H1 (cell line): ENCODE measurements around the gene PTCRA. TPM values are rescaled to one million over a fixed set of nuclear protein-coding genes. Genes with fewer than 3 reads are reported as not detected.

ENCODE experiments used
- CTCF ChIA-PET: fragments of 300-600 bp; sonication (Branson Sonifier 250); formaldehyde crosslinking; loops from one replicate; lab custom pipeline; 2021; ENCODE audit not compliant: partially characterized antibody; lab: Charles Lee
- POLR2A ChIA-PET: fragments of 300-600 bp; sonication (Branson Sonifier 250); formaldehyde crosslinking; loops from one replicate; lab custom pipeline; 2021; ENCODE audit warnings: inconsistent platforms; ENCODE audit not compliant: partially characterized antibody; lab: Charles Lee
- DNase-seq, 2 experiments: peaks; one replicate each; pipeline versions ENCODE4 v3.0.0 to v3.0.0-alpha.2; 2010 to 2022; ENCODE audit warnings: low spot score in 2 of 2, low read depth in 1 of 2, mixed read lengths in 1 of 2
- FAIRE-seq: peaks from 2 replicates; lab custom pipeline; 2011; peaks lifted over from hg19 to GRCh38; lab: Jason Lieb, UNC
- H2AFZ ChIP-seq: 2 replicates; pipeline ENCODE4 v1.8.1; 2012; ENCODE audit warnings: low read length, inconsistent platforms
- H2AK5ac ChIP-seq: 2 replicates; pipeline ENCODE4 v1.6.1; 2013; ENCODE audit warnings: low read depth, low read length
- H2BK120ac ChIP-seq: replicated peaks from 2 replicates; pipeline ENCODE3; 2013; ENCODE audit warnings: low read depth, low read length, inconsistent platforms
- H2BK12ac ChIP-seq: 2 replicates; pipeline ENCODE4 v1.6.1; 2013; ENCODE audit warnings: low read depth, low read length
- H2BK15ac ChIP-seq: 2 replicates; pipeline ENCODE4 v1.6.1; 2013; ENCODE audit warnings: low read length
- H2BK20ac ChIP-seq: 2 replicates; pipeline ENCODE4 v1.6.1; 2013; ENCODE audit warnings: low read length
- H2BK5ac ChIP-seq: 2 replicates; pipeline ENCODE4 v1.6.1; 2013; ENCODE audit warnings: low read depth, low read length
- H3K14ac ChIP-seq: 2 replicates; pipeline ENCODE4 v1.6.1; 2013; ENCODE audit warnings: inconsistent platforms; ENCODE audit not compliant: insufficient read length
- H3K18ac ChIP-seq: 2 replicates; pipeline ENCODE4 v1.6.1; 2013; ENCODE audit warnings: low read length; ENCODE audit errors: extremely low read depth
- H3K23ac ChIP-seq: 2 replicates; pipeline ENCODE4 v1.6.1; 2013; ENCODE audit warnings: inconsistent platforms; ENCODE audit not compliant: insufficient read length
- H3K23me2 ChIP-seq: 2 replicates; pipeline ENCODE4 v1.6.1; 2013; ENCODE audit warnings: low read depth, low read length
- H3K27ac ChIP-seq: 2 replicates; pipeline ENCODE4 v1.6.1; 2011; ENCODE audit warnings: low read depth, low read length, inconsistent platforms
- H3K27me3 ChIP-seq, 4 experiments: replicated peaks in 1 of 4; 1 replicate in 1 of 4; 2 replicates in 3 of 4; pipeline versions ENCODE4 v1.6.1 to v1.8.1; 2011 to 2013; ENCODE audit warnings: low read length in 3 of 4, mild to moderate bottlenecking in 3 of 4, inconsistent platforms in 2 of 4, mixed read lengths in 2 of 4, moderate library complexity in 1 of 4; ENCODE audit not compliant: control insufficient read depth in 3 of 4, insufficient read depth in 3 of 4; ENCODE audit errors: extremely low read depth in 1 of 4
- H3K36me3 ChIP-seq, 4 experiments: 2 replicates each; pipeline versions ENCODE4 v1.6.1 to v1.8.1; 2011 to 2013; ENCODE audit warnings: mild to moderate bottlenecking in 4 of 4, low read length in 3 of 4, moderate library complexity in 2 of 4, control low read depth in 1 of 4, inconsistent platforms in 1 of 4; ENCODE audit not compliant: insufficient read depth in 4 of 4, control insufficient read depth in 2 of 4
- H3K4ac ChIP-seq: replicated peaks from 2 replicates; pipeline ENCODE3; 2013; ENCODE audit warnings: low read length, low read depth, mixed read lengths, inconsistent platforms; ENCODE audit not compliant: insufficient read length
- H3K4me1 ChIP-seq, 4 experiments: replicated peaks in 1 of 4; 1 replicate in 1 of 4; 2 replicates in 3 of 4; pipeline versions ENCODE4 v1.6.1 to v1.8.1; 2011 to 2013; ENCODE audit warnings: low read length in 3 of 4, inconsistent platforms in 2 of 4, mixed read lengths in 1 of 4; ENCODE audit not compliant: insufficient read depth in 4 of 4, control insufficient read depth in 3 of 4
- H3K4me2 ChIP-seq, 2 experiments: 2 replicates each; pipeline versions ENCODE4 v1.6.1 to v1.8.1; 2011 to 2013; ENCODE audit warnings: low read depth in 2 of 2, low read length in 2 of 2, control low read depth in 1 of 2, inconsistent platforms in 1 of 2, mild to moderate bottlenecking in 1 of 2; ENCODE audit not compliant: insufficient read depth in 1 of 2
- H3K4me3 ChIP-seq, 4 experiments: fragments of 200-600, 300-600 bp in 1 of 4; sonication (generic), shearing (Covaris generic), sonication (Bioruptor Twin) in 1 of 4; 2 replicates each; pipeline versions ENCODE4 v1.5.1 to v1.8.1; 2011 to 2016; ENCODE audit warnings: low read length in 4 of 4, low read depth in 3 of 4, control low read depth in 2 of 4, inconsistent platforms in 2 of 4, mild to moderate bottlenecking in 2 of 4, mixed read lengths in 1 of 4, moderate library complexity in 1 of 4; ENCODE audit not compliant: insufficient read depth in 2 of 4; ENCODE audit errors: extremely low read depth in 1 of 4
- H3K56ac ChIP-seq: replicated peaks from 2 replicates; pipeline ENCODE3; 2013; ENCODE audit warnings: low read depth, mild to moderate bottlenecking, mixed read lengths, low read length, inconsistent platforms; ENCODE audit not compliant: insufficient read length
- H3K79me1 ChIP-seq: 2 replicates; pipeline ENCODE4 v1.6.1; 2013; ENCODE audit warnings: low read depth, low read length, control low read depth
- H3K79me2 ChIP-seq, 2 experiments: 2 replicates each; pipeline versions ENCODE4 v1.6.1 to v1.8.1; 2012 to 2013; ENCODE audit warnings: low read length in 2 of 2, mild to moderate bottlenecking in 2 of 2, inconsistent platforms in 1 of 2; ENCODE audit not compliant: insufficient read depth in 2 of 2, control insufficient read depth in 1 of 2
- H3K9ac ChIP-seq, 4 experiments: replicated peaks in 1 of 4; 1 replicate in 1 of 4; 2 replicates in 3 of 4; pipeline versions ENCODE4 v1.6.1 to v1.8.1; 2011 to 2013; ENCODE audit warnings: low read depth in 3 of 4, low read length in 3 of 4, control low read depth in 2 of 4, mild to moderate bottlenecking in 2 of 4, moderate library complexity in 2 of 4, inconsistent platforms in 1 of 4; ENCODE audit errors: extremely low read depth in 1 of 4
- H3K9me3 ChIP-seq, 2 experiments: 2 replicates each; pipeline versions ENCODE4 v1.6.1 to v1.8.1; 2012 to 2013; ENCODE audit warnings: mild to moderate bottlenecking in 2 of 2, moderate library complexity in 2 of 2, control low read depth in 1 of 2, inconsistent platforms in 1 of 2, low read depth in 1 of 2, low read length in 1 of 2, mixed read lengths in 1 of 2; ENCODE audit not compliant: insufficient read depth in 2 of 2
- H4K20me1 ChIP-seq, 2 experiments: replicated peaks in 1 of 2; 2 replicates each; pipeline versions ENCODE3 to v1.8.1; 2011 to 2013; ENCODE audit warnings: inconsistent platforms in 2 of 2, low read length in 2 of 2, mild to moderate bottlenecking in 1 of 2; ENCODE audit not compliant: insufficient read depth in 2 of 2, control insufficient read depth in 1 of 2
- H4K5ac ChIP-seq: 2 replicates; pipeline ENCODE4 v1.6.1; 2013; ENCODE audit warnings: low read length, low read depth, mixed read lengths, inconsistent platforms; ENCODE audit not compliant: insufficient read length
- H4K8ac ChIP-seq: 2 replicates; pipeline ENCODE4 v1.8.0; 2013; ENCODE audit warnings: mild to moderate bottlenecking, moderate library complexity, low read length, inconsistent platforms; ENCODE audit not compliant: insufficient read depth; ENCODE audit errors: extremely low read depth
- H4K91ac ChIP-seq: replicated peaks from 2 replicates; pipeline ENCODE3; 2013; ENCODE audit warnings: low read length, mixed read lengths, inconsistent platforms; ENCODE audit not compliant: insufficient read length
- BACH1 ChIP-seq: IDR thresholded peaks from 2 replicates; pipeline ENCODE4 v1.6.1; 2012; ENCODE audit warnings: low read length, improper control_type of control experiment
- JUND ChIP-seq: IDR thresholded peaks from 2 replicates; pipeline ENCODE4 v1.6.1; 2011; ENCODE audit warnings: mild to moderate bottlenecking, improper control_type of control experiment, low read length
- POLR2A ChIP-seq, 2 experiments: IDR thresholded peaks; 1 replicate in 1 of 2; 2 replicates in 1 of 2; pipeline ENCODE4 v1.6.1; 2011; ENCODE audit warnings: low read depth in 2 of 2, low read length in 2 of 2, mild to moderate bottlenecking in 2 of 2; ENCODE audit errors: control extremely low read depth in 1 of 2
- SIN3A ChIP-seq, 2 experiments: IDR thresholded peaks in 1 of 2; conservative IDR thresholded peaks in 1 of 2; 2 replicates each; pipeline ENCODE4 v1.6.1; 2011 to 2012; ENCODE audit warnings: low read length in 2 of 2, improper control_type of control experiment in 1 of 2, low read depth in 1 of 2, mild to moderate bottlenecking in 1 of 2
- SP2 ChIP-seq: IDR thresholded peaks from 2 replicates; pipeline ENCODE4 v1.6.1; 2012; ENCODE audit warnings: mild to moderate bottlenecking, low read length, inconsistent platforms
- YY1 ChIP-seq: IDR thresholded peaks from 2 replicates; pipeline ENCODE4 v1.6.1; 2011; ENCODE audit warnings: low read depth, mild to moderate bottlenecking, low read length
- WGBS, 2 experiments: shearing (Covaris generic) in 1 of 2; methylation state at CpG; one replicate each; pipeline versions ENCODE4 v1.1.6 to v1.1.7; 2013 to 2015; ENCODE audit warnings: low lambda C conversion rate in 2 of 2, mixed read lengths in 2 of 2, inconsistent platforms in 1 of 2, low coverage in 1 of 2, missing lambda C conversion rate in 1 of 2; ENCODE audit not compliant: insufficient replicate concordance in 2 of 2, insufficient coverage in 1 of 2, insufficient read length in 1 of 2; ENCODE audit errors: extremely low coverage in 1 of 2, missing lambda C conversion rate in 1 of 2; 5-methylcytosine and 5-hydroxymethylcytosine counted together
- polyA plus RNA-seq, 7 experiments: library from polyadenylated mRNA; depleted of rRNA in 3 of 7; stranded (reverse) in 5 of 7; unstranded in 2 of 7; fragments of >200 nt in 5 of 7; fragments of 200-250 nt in 2 of 7; gene quantifications; 1 replicate in 5 of 7; 2 replicates in 1 of 7; 4 replicates in 1 of 7; pipeline versions ENCODE4 v1.2.1 to v1.2.3, GENCODE V29; 2011 to 2013; ENCODE audit warnings: missing spikeins in 2 of 7, mixed read lengths in 2 of 7
- total RNA-seq: library from RNA; stranded (reverse); fragmentation: NEBNext Ultra II Directional; extraction: Animal tissue kit (Norgen Biotek cat#: 25700); gene quantifications from 2 replicates; pipeline ENCODE4 v1.2.1, GENCODE V29; 2021
- TF ChIP-seq, protein P1 (sequence below): IDR thresholded peaks from 2 replicates; pipeline ENCODE4 v1.6.1; 2012; ENCODE audit warnings: low read length, inconsistent platforms
- TF ChIP-seq, protein P2 (sequence below): IDR thresholded peaks from 2 replicates; pipeline ENCODE4 v1.6.1; 2012; ENCODE audit warnings: inconsistent platforms

The PTCRA gene
- total and polyA plus RNA-seq, 2 of the 8 experiments (the other 6 are each of a cell fraction or from before 2014, with no cell fraction given) = not detected

DNA sequence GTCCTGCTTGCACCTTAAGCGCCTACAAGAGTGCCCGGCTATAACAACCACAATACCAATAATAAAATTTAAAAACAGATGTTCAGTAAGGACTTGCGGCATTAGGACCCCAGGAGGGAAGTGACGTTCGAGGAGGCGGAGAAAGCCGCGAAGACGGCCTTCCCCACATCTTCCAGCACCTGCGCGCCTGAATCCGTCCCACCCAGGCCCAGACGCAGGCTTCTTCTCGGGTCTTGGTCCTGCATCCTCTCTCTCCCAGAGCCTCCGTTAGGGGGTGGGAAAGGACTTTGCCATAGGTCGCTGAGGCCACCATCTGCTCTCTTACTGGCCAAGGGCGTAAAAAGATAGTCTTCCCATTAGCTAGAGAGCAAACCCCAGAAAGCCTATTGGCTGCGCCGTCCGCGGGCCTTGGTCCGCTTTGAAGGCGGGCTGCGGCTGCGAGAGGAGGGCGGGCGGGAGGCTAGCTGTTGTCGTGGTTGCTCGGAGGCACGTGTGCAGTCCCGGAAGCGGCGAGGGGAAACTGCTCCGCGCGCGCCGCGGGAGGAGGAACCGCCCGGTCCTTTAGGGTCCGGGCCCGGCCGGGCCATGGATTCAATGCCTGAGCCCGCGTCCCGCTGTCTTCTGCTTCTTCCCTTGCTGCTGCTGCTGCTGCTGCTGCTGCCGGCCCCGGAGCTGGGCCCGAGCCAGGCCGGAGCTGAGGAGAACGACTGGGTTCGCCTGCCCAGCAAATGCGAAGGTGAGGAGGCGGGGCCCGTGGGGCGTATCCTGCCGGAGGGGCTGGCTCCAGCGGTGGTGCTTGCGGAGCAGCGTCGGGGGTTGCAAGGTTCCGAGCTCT is 13.3 kb downstream of the PTCRA start, which contains the start of gene CNPY3:
Gene CNPY3 (plus strand): TSS at position 495 of the 835 bp plus-strand sequence. CDS start 91 bp downstream, at position 586.
- Histone ChIP-seq H4K5ac (peak within 1 kb of the TSS; percentile 67), H3K9ac (peak within 1 kb of the TSS; percentile 73 to 87 (median 82)), H4K8ac (peak within 1 kb of the TSS; percentile 87; the same call in 1 of the 2 replicates), H3K9me3 (no peaks in the 10 kb centered on the region), H2BK20ac (no peak within 1 kb of the TSS), H2BK120ac (peak within 1 kb of the TSS; percentile 26), H3K27me3 (no peaks in the 10 kb centered on the region), H3K56ac (peak within 1 kb of the TSS; percentile 88), H3K79me2 (peaks cover 0 to 39% of the 10 kb centered on the region in 2 experiments; a peak in 3 of 4 replicates), H2BK12ac (peak within 1 kb of the TSS; percentile 33; the same call in 1 of the 2 replicates), H3K23me2 (peaks cover 8% of the 10 kb centered on the region), H4K91ac (peak within 1 kb of the TSS; percentile 46), H3K27ac (peak within 1 kb of the TSS; percentile 76), H2BK15ac (0 out of 2 replicates have a peak within 1 kb of the TSS, but pooled peaks have one; percentile 5), H3K79me1 (peaks cover 10% of the 10 kb centered on the region; the same call in 1 of the 2 replicates), H3K36me3 (peaks cover 0 to 11% (median 3%) of the 10 kb centered on the region in 4 experiments; a peak in 7 of 8 replicates), H3K4me3 (peak within 1 kb of the TSS; percentile 61 to 82 (median 75)), H3K18ac (peak within 1 kb of the TSS; percentile 84), H2AFZ (0 out of 2 replicates have a peak within 1 kb of the TSS, but pooled peaks have one; percentile 4), H3K4ac (peak within 1 kb of the TSS; percentile 97), H3K23ac (no peak within 1 kb of the TSS), H3K4me2 (peak within 1 kb of the TSS; percentile 78 to 98), H3K4me1 (peaks cover 0 to 10% (median 3%) of the 10 kb centered on the region in 4 experiments; a peak in 4 of 7 replicates), H4K20me1 (peaks cover 0 to 3% of the 10 kb centered on the region in 2 experiments), H2BK5ac (peak within 1 kb of the TSS; percentile 96), H2AK5ac (peak within 1 kb of the TSS; percentile 33; the same call in 1 of the 2 replicates), H3K14ac (no peak within 1 kb of the TSS)
- FAIRE-seq (peak; percentile 70), DNase-seq (peak; percentile 91 to 95)
- POLR2A ChIA-PET = interaction anchor here (0.5 to 6.7 kb wide), 38 partner anchors 9 to 463 kb away, joined by 3 to 81 read pairs (median 4); partner anchors contain the start of genes CUL7, GNMT, KLC4 and KLHDC3
- CTCF ChIA-PET = interaction anchor here (1.0 to 2.9 kb wide), 8 partner anchors 17 to 84 kb away, joined by 3 to 21 read pairs (median 6); partner anchors contain the start of gene GNMT
- WGBS, 2 experiments = 2% methylated on average over 30 of the region's 63 CpGs; no CpG with 5 or more reads in 1 of the 2 experiments
- TF ChIP-seq, protein P1, sequence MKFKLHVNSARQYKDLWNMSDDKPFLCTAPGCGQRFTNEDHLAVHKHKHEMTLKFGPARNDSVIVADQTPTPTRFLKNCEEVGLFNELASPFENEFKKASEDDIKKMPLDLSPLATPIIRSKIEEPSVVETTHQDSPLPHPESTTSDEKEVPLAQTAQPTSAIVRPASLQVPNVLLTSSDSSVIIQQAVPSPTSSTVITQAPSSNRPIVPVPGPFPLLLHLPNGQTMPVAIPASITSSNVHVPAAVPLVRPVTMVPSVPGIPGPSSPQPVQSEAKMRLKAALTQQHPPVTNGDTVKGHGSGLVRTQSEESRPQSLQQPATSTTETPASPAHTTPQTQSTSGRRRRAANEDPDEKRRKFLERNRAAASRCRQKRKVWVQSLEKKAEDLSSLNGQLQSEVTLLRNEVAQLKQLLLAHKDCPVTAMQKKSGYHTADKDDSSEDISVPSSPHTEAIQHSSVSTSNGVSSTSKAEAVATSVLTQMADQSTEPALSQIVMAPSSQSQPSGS = 0 out of 2 replicates have a peak, but pooled peaks have one; percentile 11
- TF ChIP-seq, protein P2, sequence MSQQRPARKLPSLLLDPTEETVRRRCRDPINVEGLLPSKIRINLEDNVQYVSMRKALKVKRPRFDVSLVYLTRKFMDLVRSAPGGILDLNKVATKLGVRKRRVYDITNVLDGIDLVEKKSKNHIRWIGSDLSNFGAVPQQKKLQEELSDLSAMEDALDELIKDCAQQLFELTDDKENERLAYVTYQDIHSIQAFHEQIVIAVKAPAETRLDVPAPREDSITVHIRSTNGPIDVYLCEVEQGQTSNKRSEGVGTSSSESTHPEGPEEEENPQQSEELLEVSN = peak; percentile 99
- TF ChIP-seq YY1 (no peak; the same call in 1 of the 2 replicates), SIN3A (conservative IDR thresholded peaks at IDR 0.05 in 1 of 2, IDR thresholded peaks at IDR 0.05 in 1 of 2; ENCODE audit: low read depth in 1 of 2, low read length in 2 of 2) (peak in 1 of 2 experiments; percentile 80; a peak in 2 of 4 replicates), BACH1 (no peak), POLR2A (IDR thresholded peaks at IDR 0.05; ENCODE audit: control extremely low read depth in 1 of 2, low read depth in 2 of 2, low read length in 2 of 2) (peak; percentile 56 to 73), SP2 (peak; percentile 33; the same call in 1 of the 2 replicates), JUND (no peak)
